Endothelial cell of umbilical vein (primary cell): ENCODE data around the gene RBM20. TPM values are rescaled to one million over a fixed set of nuclear protein-coding genes. Genes with fewer than 3 reads are reported as not detected.

ENCODE experiments used
- BruUV-seq: library from RNA; stranded (reverse); fragments of 400-500 nt; replicated peaks from 2 replicates; lab custom pipeline; 2021; lab: Mats Ljungman, UMichigan
- CTCF ChIA-PET: fragments of 300-600, 350-600 bp; sonication (Branson Sonifier 250); formaldehyde crosslinking; loops from one replicate; lab custom pipeline; 2021; ENCODE audit warnings: antibody characterized with exemption, inconsistent platforms; lab: Charles Lee
- POLR2A ChIA-PET: fragments of 300-600, 350-600 bp; sonication (Branson Sonifier 250); formaldehyde crosslinking; loops from one replicate; lab custom pipeline; 2021; ENCODE audit warnings: antibody characterized with exemption, inconsistent platforms; lab: Charles Lee
- DNase-seq: peaks from one replicate; pipeline ENCODE4 v3.0.0-alpha.2; 2011; ENCODE audit warnings: low read depth, low spot score
- FAIRE-seq: peaks from 2 replicates; lab custom pipeline; 2011; peaks lifted over from hg19 to GRCh38; lab: Jason Lieb, UNC
- H2AFZ ChIP-seq: 2 replicates; pipeline ENCODE4 v1.6.0; 2012; ENCODE audit warnings: low read depth, low read length, control low read depth, inconsistent platforms
- H3K27ac ChIP-seq: 2 replicates; pipeline ENCODE4 v1.5.1; 2011; ENCODE audit warnings: low read depth, mild to moderate bottlenecking, control low read depth, low read length, moderate library complexity; ENCODE audit not compliant: insufficient read depth
- H3K27me3 ChIP-seq, 2 experiments: 2 replicates each; pipeline versions ENCODE4 v1.6.0 to v1.6.1; 2011; ENCODE audit warnings: low read length in 2 of 2, mixed read lengths in 1 of 2; ENCODE audit not compliant: control insufficient read depth in 2 of 2, insufficient read depth in 2 of 2
- H3K36me3 ChIP-seq, 2 experiments: 2 replicates in 1 of 2; 3 replicates in 1 of 2; pipeline ENCODE4 v1.5.1; 2011; ENCODE audit warnings: low read length in 2 of 2, mild to moderate bottlenecking in 1 of 2, moderate library complexity in 1 of 2; ENCODE audit not compliant: control insufficient read depth in 2 of 2, insufficient read depth in 2 of 2; ENCODE audit errors: extremely low read depth in 1 of 2
- H3K4me1 ChIP-seq: 3 replicates; pipeline ENCODE4 v1.5.1; 2011; ENCODE audit warnings: mild to moderate bottlenecking, low read length; ENCODE audit not compliant: control insufficient read depth, insufficient read depth; ENCODE audit errors: extremely low read depth
- H3K4me2 ChIP-seq: 2 replicates; pipeline ENCODE4 v1.6.1; 2011; ENCODE audit warnings: low read length, control low read depth, mixed read lengths; ENCODE audit not compliant: insufficient read depth
- H3K4me3 ChIP-seq, 3 experiments: fragments of 200-600 bp in 1 of 3; sonication (generic), shearing (Covaris generic) in 1 of 3; replicated peaks in 1 of 3; 2 replicates each; pipeline ENCODE4 v1.5.1; 2011 to 2016; ENCODE audit warnings: control low read depth in 3 of 3, low read length in 3 of 3, mild to moderate bottlenecking in 2 of 3, inconsistent platforms in 1 of 3, low read depth in 1 of 3, moderate library complexity in 1 of 3; ENCODE audit not compliant: insufficient read depth in 1 of 3
- H3K79me2 ChIP-seq: 2 replicates; pipeline ENCODE4 v1.6.0; 2012; ENCODE audit warnings: low read length, inconsistent platforms; ENCODE audit not compliant: control insufficient read depth, insufficient read depth
- H3K9ac ChIP-seq: replicated peaks from 2 replicates; pipeline ENCODE3; 2011; ENCODE audit warnings: low read length, control low read depth; ENCODE audit not compliant: insufficient read depth; ENCODE audit errors: extremely low read depth
- H3K9me1 ChIP-seq: replicated peaks from 3 replicates; pipeline ENCODE4 v1.6.0; 2011; ENCODE audit warnings: mild to moderate bottlenecking, low read length; ENCODE audit not compliant: control insufficient read depth, insufficient read depth; ENCODE audit errors: extremely low read depth
- H3K9me3 ChIP-seq: replicated peaks from 2 replicates; pipeline ENCODE4 v1.5.1; 2012; ENCODE audit warnings: low read length, inconsistent platforms; ENCODE audit not compliant: control insufficient read depth, insufficient read depth
- H4K20me1 ChIP-seq: replicated peaks from 2 replicates; pipeline ENCODE3; 2011; ENCODE audit warnings: mild to moderate bottlenecking, low read length; ENCODE audit not compliant: control insufficient read depth, insufficient read depth; ENCODE audit errors: extremely low read depth
- EZH2 ChIP-seq: IDR thresholded peaks from 2 replicates; pipeline ENCODE4 v1.6.1; 2012; ENCODE audit warnings: borderline replicate concordance, low read depth, mild to moderate bottlenecking, moderate library complexity, low read length, inconsistent platforms; ENCODE audit not compliant: severe bottlenecking
- FOS ChIP-seq: IDR thresholded peaks from 2 replicates; pipeline ENCODE4 v1.6.1; 2011; ENCODE audit warnings: mild to moderate bottlenecking, low read length, moderate library complexity, borderline replicate concordance; ENCODE audit not compliant: insufficient read depth
- GATA2 ChIP-seq: IDR thresholded peaks from 2 replicates; pipeline ENCODE4 v1.7.0; 2011; ENCODE audit warnings: low read depth, mild to moderate bottlenecking, moderate library complexity, mixed read lengths, low read length; ENCODE audit not compliant: insufficient read length, insufficient read depth
- JUN ChIP-seq: IDR thresholded peaks from 2 replicates; pipeline ENCODE4 v1.6.1; 2011; ENCODE audit warnings: borderline replicate concordance, low read depth; ENCODE audit not compliant: insufficient read length, insufficient read depth
- MYC ChIP-seq: IDR thresholded peaks from one replicate; pipeline ENCODE4 v1.6.1; 2011; ENCODE audit warnings: mild to moderate bottlenecking, low read depth, low read length
- POLR2A ChIP-seq: IDR thresholded peaks from 2 replicates; pipeline ENCODE4 v1.6.1; 2012; ENCODE audit warnings: low read depth, mild to moderate bottlenecking, control low read depth, low read length
- POLR2AphosphoS5 ChIP-seq: IDR thresholded peaks from 2 replicates; pipeline ENCODE4 v1.6.1; 2012; ENCODE audit warnings: low read depth, mild to moderate bottlenecking, control low read depth, low read length, moderate library complexity; ENCODE audit not compliant: insufficient read depth
- dilution Hi-C: fragments of 300-500 bp; cut with MboI; formaldehyde crosslinking; loops from one replicate; pipeline ENCODE4 v1.15.0; 2019; ENCODE audit warnings: low sequenced_read_pairs; ENCODE audit not compliant: extremely low pct_ligation_motif_present
- intact Hi-C: fragments of 100-400 bp; cut with micrococcal nuclease; formaldehyde crosslinking; loops from one replicate; pipeline ENCODE4 v1.10.0; 2022
- polyA plus RNA-seq, 4 experiments: library from polyadenylated mRNA; depleted of rRNA in 3 of 4; stranded (reverse) in 3 of 4; unstranded in 1 of 4; fragments of >200 nt; gene quantifications; 2 replicates each; pipeline versions ENCODE4 v1.2.1 to v1.2.3, GENCODE V29; 2011 to 2012; ENCODE audit warnings: missing spikeins in 1 of 4
- total RNA-seq: library from RNA; stranded (reverse); gene quantifications from 2 replicates; pipeline ENCODE4 v1.2.3, GENCODE V29; 2021
- TF ChIP-seq, protein P1 (sequence below): IDR thresholded peaks from 2 replicates; pipeline ENCODE4 v1.6.1; 2011; ENCODE audit not compliant: insufficient read depth, insufficient read length
- TF ChIP-seq, protein P2 (sequence below), 2 donors: IDR thresholded peaks; 1 replicate in 1 of 2; 2 replicates in 1 of 2; pipeline ENCODE4 v1.5.1; 2011; ENCODE audit warnings: low read length in 2 of 2, mild to moderate bottlenecking in 2 of 2, moderate library complexity in 2 of 2, control low read depth in 1 of 2, inconsistent platforms in 1 of 2, low read depth in 1 of 2; ENCODE audit not compliant: insufficient read depth in 1 of 2; ENCODE audit errors: extremely low read depth in 1 of 2

The RBM20 gene
- total and polyA plus RNA-seq, 2 donors (not counting 3 experiments of a cell fraction or from before 2014, with no cell fraction given): 0.04 TPM; not detected in 1

GRCh38 chr10:110843796-110844616 lies 199.9 kb downstream of the RBM20 start:
- H3K9ac ChIP-seq: no peak overlapping the region
- no TSS peak for BruUV-seq
- no peaks in the 10 kb centered on the region for H3K27me3 ChIP-seq
- no peaks in the 10 kb centered on the region for H3K9me1 ChIP-seq
- DNase-seq (no peak), FAIRE-seq (no peak)
- no peak overlapping the region for H2AFZ ChIP-seq
- no peak overlapping the region for H3K4me2 ChIP-seq
- H3K9me3 ChIP-seq: no peaks in the 10 kb centered on the region
- no peak overlapping the region for H3K4me3 ChIP-seq
- intact Hi-C loops: no loop called here
- ChIA-PET CTCF (interaction anchor here (0.9 kb wide), 2 partner anchors 16 to 98 kb away, joined by 3 to 4 read pairs; no protein-coding TSS in a partner anchor), POLR2A (no interaction called here)
- no peaks in the 10 kb centered on the region for H3K79me2 ChIP-seq
- no peak for TF ChIP-seq MYC
- no peak for TF ChIP-seq FOS
- no peak overlapping the region for H3K27ac ChIP-seq
- no peaks in the 10 kb centered on the region for H3K4me1 ChIP-seq
- H4K20me1 ChIP-seq: no peaks in the 10 kb centered on the region
- H3K36me3 ChIP-seq: no peaks in the 10 kb centered on the region
- dilution Hi-C loops: no loop called here

DNA sequence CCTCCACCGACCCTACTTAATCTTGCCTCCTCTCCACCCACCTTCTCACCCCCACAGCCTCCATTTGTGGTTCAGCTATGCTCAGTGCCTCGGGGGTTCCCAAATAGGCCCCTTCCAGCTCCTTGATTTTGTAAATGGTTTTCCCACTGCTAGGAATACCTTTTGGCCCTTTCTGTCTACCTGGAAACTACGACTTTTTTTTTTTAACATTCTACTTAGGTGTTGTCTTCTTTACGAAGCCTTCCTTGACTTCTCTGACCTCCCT lies 200.4 kb downstream of the RBM20 start:
- no peak overlapping the region for H3K27ac ChIP-seq
- H3K9me3 ChIP-seq: no peaks in the 10 kb centered on the region
- H3K4me1 ChIP-seq: no peaks in the 10 kb centered on the region
- intact Hi-C loops: no loop called here
- H3K36me3 ChIP-seq: no peaks in the 10 kb centered on the region
- H2AFZ ChIP-seq: no peak overlapping the region
- ChIA-PET POLR2A (no interaction called here), CTCF (no interaction called here)
- no peaks in the 10 kb centered on the region for H3K27me3 ChIP-seq
- H3K4me2 ChIP-seq: no peak overlapping the region
- H3K4me3 ChIP-seq: no peak overlapping the region
- H3K9me1 ChIP-seq: no peaks in the 10 kb centered on the region
- no peaks in the 10 kb centered on the region for H3K79me2 ChIP-seq
- dilution Hi-C loops: no loop called here
- no TSS peak for BruUV-seq
- DNase-seq (no peak), FAIRE-seq (no peak)
- no peak overlapping the region for H3K9ac ChIP-seq
- no peaks in the 10 kb centered on the region for H4K20me1 ChIP-seq
- TF ChIP-seq POLR2A (no peak), MYC (no peak), JUN (no peak), GATA2 (no peak), FOS (no peak), POLR2AphosphoS5 (no peak), EZH2 (no peak)
- TF ChIP-seq, protein P1, sequence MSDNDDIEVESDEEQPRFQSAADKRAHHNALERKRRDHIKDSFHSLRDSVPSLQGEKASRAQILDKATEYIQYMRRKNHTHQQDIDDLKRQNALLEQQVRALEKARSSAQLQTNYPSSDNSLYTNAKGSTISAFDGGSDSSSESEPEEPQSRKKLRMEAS: no peak
- TF ChIP-seq, protein P2, sequence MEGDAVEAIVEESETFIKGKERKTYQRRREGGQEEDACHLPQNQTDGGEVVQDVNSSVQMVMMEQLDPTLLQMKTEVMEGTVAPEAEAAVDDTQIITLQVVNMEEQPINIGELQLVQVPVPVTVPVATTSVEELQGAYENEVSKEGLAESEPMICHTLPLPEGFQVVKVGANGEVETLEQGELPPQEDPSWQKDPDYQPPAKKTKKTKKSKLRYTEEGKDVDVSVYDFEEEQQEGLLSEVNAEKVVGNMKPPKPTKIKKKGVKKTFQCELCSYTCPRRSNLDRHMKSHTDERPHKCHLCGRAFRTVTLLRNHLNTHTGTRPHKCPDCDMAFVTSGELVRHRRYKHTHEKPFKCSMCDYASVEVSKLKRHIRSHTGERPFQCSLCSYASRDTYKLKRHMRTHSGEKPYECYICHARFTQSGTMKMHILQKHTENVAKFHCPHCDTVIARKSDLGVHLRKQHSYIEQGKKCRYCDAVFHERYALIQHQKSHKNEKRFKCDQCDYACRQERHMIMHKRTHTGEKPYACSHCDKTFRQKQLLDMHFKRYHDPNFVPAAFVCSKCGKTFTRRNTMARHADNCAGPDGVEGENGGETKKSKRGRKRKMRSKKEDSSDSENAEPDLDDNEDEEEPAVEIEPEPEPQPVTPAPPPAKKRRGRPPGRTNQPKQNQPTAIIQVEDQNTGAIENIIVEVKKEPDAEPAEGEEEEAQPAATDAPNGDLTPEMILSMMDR (IDR thresholded peaks at IDR 0.05; ENCODE audit: extremely low read depth in 1 of 2, insufficient read depth in 1 of 2, low read depth in 1 of 2, low read length in 2 of 2): no peak
